WTC11 (cell line): Measurements from ENCODE around the gene SDC4. TPM values are rescaled to one million over a fixed set of nuclear protein-coding genes. Genes with fewer than 3 reads are reported as not detected.

Source experiments
- ATAC-seq: fragments of 200-7000 bp; cut with Tn5 transposase; 2 replicates; pipeline ENCODE4 v1.10.0; 2021; ENCODE audit warnings: mild to moderate bottlenecking, moderate library complexity
- CTCF ChIA-PET: fragments of 300-600 bp; sonication (Branson Sonifier 250); formaldehyde crosslinking; loops from one replicate; lab custom pipeline; 2021; ENCODE audit warnings: antibody characterized with exemption; lab: Charles Lee
- POLR2A ChIA-PET: fragments of 350-600 bp; sonication (Branson Sonifier 250); formaldehyde crosslinking; loops from one replicate; lab custom pipeline; 2021; ENCODE audit warnings: antibody characterized with exemption; lab: Charles Lee
- DNase-seq: peaks from one replicate; pipeline ENCODE4 v3.0.0; 2021; ENCODE audit warnings: low spot score
- H3K27ac Mint-ChIP-seq: 2 replicates; pipeline ENCODE4 v1.8.0; 2021; ENCODE audit warnings: mixed read lengths
- H3K27me3 Mint-ChIP-seq: 2 replicates; pipeline ENCODE4 v1.8.0; 2021; ENCODE audit warnings: low read depth, mild to moderate bottlenecking, moderate library complexity, mixed read lengths
- H3K36me3 Mint-ChIP-seq: 2 replicates; pipeline ENCODE4 v1.8.0; 2021; ENCODE audit warnings: mixed read lengths
- H3K4me1 Mint-ChIP-seq: 2 replicates; pipeline ENCODE4 v1.8.0; 2022; ENCODE audit warnings: mixed read lengths
- H3K4me3 Mint-ChIP-seq: 2 replicates; pipeline ENCODE4 v1.8.0; 2021; ENCODE audit warnings: mild to moderate bottlenecking, moderate library complexity, mixed read lengths
- H3K9me3 Mint-ChIP-seq: 2 replicates; pipeline ENCODE4 v1.8.0; 2021; ENCODE audit warnings: mixed read lengths
- ATF1 ChIP-seq: sonication (generic); formaldehyde crosslinking; IDR thresholded peaks from 2 replicates; pipeline ENCODE4 v1.8.1; 2023; ENCODE audit warnings: mild to moderate bottlenecking, moderate library complexity, missing genetic modification reagents
- CREB1 ChIP-seq: sonication (generic); formaldehyde crosslinking; IDR thresholded peaks from 2 replicates; pipeline ENCODE4 v1.8.0; 2023; ENCODE audit warnings: mild to moderate bottlenecking, missing genetic modification reagents
- EMX1 ChIP-seq: fragments of 250-450 bp; sonication (Bioruptor Pico); IDR thresholded peaks from 2 replicates; pipeline ENCODE4 v1.8.0; 2021; ENCODE audit warnings: mild to moderate bottlenecking
- FOXJ3 ChIP-seq: sonication (generic); formaldehyde crosslinking; IDR thresholded peaks from 2 replicates; pipeline ENCODE4 v1.9.0; 2021; ENCODE audit warnings: missing genetic modification reagents, mild to moderate bottlenecking, borderline replicate concordance
- FOXP1 ChIP-seq: sonication (generic); formaldehyde crosslinking; IDR thresholded peaks from 2 replicates; pipeline ENCODE4 v1.8.0; 2022; ENCODE audit warnings: missing genetic modification reagents, mild to moderate bottlenecking, moderate library complexity, borderline replicate concordance
- GRHL2 ChIP-seq: fragments of 250-450 bp; sonication (Bioruptor Pico); IDR thresholded peaks from 2 replicates; pipeline ENCODE4 v1.8.0; 2022; ENCODE audit warnings: mild to moderate bottlenecking, moderate library complexity; ENCODE audit not compliant: insufficient replicate concordance, severe bottlenecking
- IRF2 ChIP-seq: sonication (generic); formaldehyde crosslinking; IDR thresholded peaks from 2 replicates; pipeline ENCODE4 v1.8.0; 2022; ENCODE audit warnings: low read depth, missing genetic modification reagents, borderline replicate concordance
- NFYB ChIP-seq: sonication (generic); formaldehyde crosslinking; conservative IDR thresholded peaks from 2 replicates; pipeline ENCODE4 v1.8.0; 2022; ENCODE audit warnings: low read depth, missing genetic modification reagents
- RELA ChIP-seq: sonication (generic); formaldehyde crosslinking; IDR thresholded peaks from 2 replicates; pipeline ENCODE4 v1.8.1; 2022; ENCODE audit warnings: missing genetic modification reagents, mild to moderate bottlenecking, borderline replicate concordance
- RORB ChIP-seq: fragments of 250-450 bp; sonication (Bioruptor Pico); IDR thresholded peaks from 2 replicates; pipeline ENCODE4 v1.9.0; 2021; ENCODE audit warnings: mild to moderate bottlenecking
- SP1 ChIP-seq: sonication (generic); formaldehyde crosslinking; conservative IDR thresholded peaks from 2 replicates; pipeline ENCODE4 v1.8.1; 2022; ENCODE audit warnings: missing genetic modification reagents
- TEAD1 ChIP-seq: sonication (generic); formaldehyde crosslinking; IDR thresholded peaks from 2 replicates; pipeline ENCODE4 v1.8.0; 2022; ENCODE audit warnings: mild to moderate bottlenecking, missing genetic modification reagents
- TEAD4 ChIP-seq: sonication (generic); formaldehyde crosslinking; IDR thresholded peaks from 2 replicates; pipeline ENCODE4 v1.8.0; 2022; ENCODE audit warnings: mild to moderate bottlenecking, missing genetic modification reagents
- ZNF138 ChIP-seq: sonication (generic); formaldehyde crosslinking; conservative IDR thresholded peaks from 2 replicates; pipeline ENCODE4 v1.8.1; 2022; ENCODE audit warnings: mild to moderate bottlenecking, moderate library complexity, missing genetic modification reagents
- ZNF219 ChIP-seq: sonication (generic); formaldehyde crosslinking; IDR thresholded peaks from 2 replicates; pipeline ENCODE4 v1.8.0; 2023; ENCODE audit warnings: missing genetic modification reagents, mild to moderate bottlenecking, borderline replicate concordance
- ZNF263 ChIP-seq: sonication (generic); formaldehyde crosslinking; IDR thresholded peaks from 2 replicates; pipeline ENCODE4 v1.8.1; 2022; ENCODE audit warnings: low read depth, mild to moderate bottlenecking, moderate library complexity, missing genetic modification reagents
- total RNA-seq: library from RNA; stranded (reverse); gene quantifications from 3 replicates; pipeline ENCODE4 v1.2.3, GENCODE V29; 2021
- TF ChIP-seq, protein P1 (sequence below): sonication (generic); formaldehyde crosslinking; IDR thresholded peaks from 2 replicates; pipeline ENCODE4 v1.8.0; 2022; ENCODE audit warnings: missing genetic modification reagents
- TF ChIP-seq, protein P2 (sequence below): fragments of 250-450 bp; sonication (Bioruptor Pico); IDR thresholded peaks from 2 replicates; pipeline ENCODE4 v1.9.0; 2021; ENCODE audit warnings: mild to moderate bottlenecking, borderline replicate concordance
- TF ChIP-seq, protein P3 (sequence below): sonication (generic); formaldehyde crosslinking; IDR thresholded peaks from 2 replicates; pipeline ENCODE4 v1.8.1; 2023; ENCODE audit warnings: mild to moderate bottlenecking, moderate library complexity, missing genetic modification reagents
- TF ChIP-seq, protein P4 (sequence below): sonication (generic); formaldehyde crosslinking; IDR thresholded peaks from 2 replicates; pipeline ENCODE4 v1.8.1; 2022; ENCODE audit warnings: low read depth, mild to moderate bottlenecking, moderate library complexity, missing genetic modification reagents, borderline replicate concordance

Gene SDC4
- total RNA-seq, 1 experiment from 2014 or later: 64.0 TPM

DNA sequence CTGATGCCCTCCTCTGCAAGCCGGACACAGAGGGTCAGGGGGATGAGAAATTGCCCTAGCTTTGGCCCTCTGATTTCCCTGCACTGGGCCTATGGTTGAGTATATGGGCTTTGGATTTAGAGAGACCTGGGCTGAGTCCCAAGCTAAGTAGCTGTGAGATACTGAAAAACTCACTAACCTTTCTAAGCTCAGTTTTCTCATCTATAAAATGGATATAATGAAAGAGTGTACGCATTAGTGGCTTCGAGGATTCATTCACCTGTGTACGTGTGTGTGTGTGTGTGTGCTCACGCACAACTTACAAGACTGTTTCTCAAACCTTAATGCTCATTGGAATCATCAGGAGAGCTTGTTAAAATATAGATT, 54.2 kb downstream of the SDC4 start:
- H3K36me3 Mint-ChIP-seq: peaks cover 15% of the 10 kb centered on the region
- peaks cover 7% of the 10 kb centered on the region; the same call in 1 of the 2 replicates for H3K4me1 Mint-ChIP-seq
- POLR2A ChIA-PET: interaction anchor here (0.6 to 1.6 kb wide), 4 partner anchors 18 to 157 kb away, joined by 4 to 6 read pairs (median 4); partner anchors contain the start of gene SYS1
- DNase-seq: no peak
- ATAC-seq: no peak
- CTCF ChIA-PET: interaction anchor here (0.6 to 6.1 kb wide), 79 partner anchors 9 to 1233 kb away, joined by 3 to 154 read pairs (median 5); partner anchors contain the start of genes KCNS1, MATN4, PIGT and RBPJL
- peaks cover 13% of the 10 kb centered on the region for H3K9me3 Mint-ChIP-seq
- peaks cover 61% of the 10 kb centered on the region for H3K27me3 Mint-ChIP-seq
- peak overlapping the region; percentile 52; the same call in 1 of the 2 replicates for H3K4me3 Mint-ChIP-seq
- TF ChIP-seq RORB (CRISPR knock-in tag): no peak
- no peak for TF ChIP-seq CREB1 (CRISPR knock-in tag)
- TF ChIP-seq, protein P1, sequence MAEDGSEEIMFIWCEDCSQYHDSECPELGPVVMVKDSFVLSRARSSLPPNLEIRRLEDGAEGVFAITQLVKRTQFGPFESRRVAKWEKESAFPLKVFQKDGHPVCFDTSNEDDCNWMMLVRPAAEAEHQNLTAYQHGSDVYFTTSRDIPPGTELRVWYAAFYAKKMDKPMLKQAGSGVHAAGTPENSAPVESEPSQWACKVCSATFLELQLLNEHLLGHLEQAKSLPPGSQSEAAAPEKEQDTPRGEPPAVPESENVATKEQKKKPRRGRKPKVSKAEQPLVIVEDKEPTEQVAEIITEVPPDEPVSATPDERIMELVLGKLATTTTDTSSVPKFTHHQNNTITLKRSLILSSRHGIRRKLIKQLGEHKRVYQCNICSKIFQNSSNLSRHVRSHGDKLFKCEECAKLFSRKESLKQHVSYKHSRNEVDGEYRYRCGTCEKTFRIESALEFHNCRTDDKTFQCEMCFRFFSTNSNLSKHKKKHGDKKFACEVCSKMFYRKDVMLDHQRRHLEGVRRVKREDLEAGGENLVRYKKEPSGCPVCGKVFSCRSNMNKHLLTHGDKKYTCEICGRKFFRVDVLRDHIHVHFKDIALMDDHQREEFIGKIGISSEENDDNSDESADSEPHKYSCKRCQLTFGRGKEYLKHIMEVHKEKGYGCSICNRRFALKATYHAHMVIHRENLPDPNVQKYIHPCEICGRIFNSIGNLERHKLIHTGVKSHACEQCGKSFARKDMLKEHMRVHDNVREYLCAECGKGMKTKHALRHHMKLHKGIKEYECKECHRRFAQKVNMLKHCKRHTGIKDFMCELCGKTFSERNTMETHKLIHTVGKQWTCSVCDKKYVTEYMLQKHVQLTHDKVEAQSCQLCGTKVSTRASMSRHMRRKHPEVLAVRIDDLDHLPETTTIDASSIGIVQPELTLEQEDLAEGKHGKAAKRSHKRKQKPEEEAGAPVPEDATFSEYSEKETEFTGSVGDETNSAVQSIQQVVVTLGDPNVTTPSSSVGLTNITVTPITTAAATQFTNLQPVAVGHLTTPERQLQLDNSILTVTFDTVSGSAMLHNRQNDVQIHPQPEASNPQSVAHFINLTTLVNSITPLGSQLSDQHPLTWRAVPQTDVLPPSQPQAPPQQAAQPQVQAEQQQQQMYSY (CRISPR knock-in tag): no peak
- no peak for TF ChIP-seq FOXJ3 (CRISPR knock-in tag)
- no peak for TF ChIP-seq IRF2
- TF ChIP-seq, protein P2, sequence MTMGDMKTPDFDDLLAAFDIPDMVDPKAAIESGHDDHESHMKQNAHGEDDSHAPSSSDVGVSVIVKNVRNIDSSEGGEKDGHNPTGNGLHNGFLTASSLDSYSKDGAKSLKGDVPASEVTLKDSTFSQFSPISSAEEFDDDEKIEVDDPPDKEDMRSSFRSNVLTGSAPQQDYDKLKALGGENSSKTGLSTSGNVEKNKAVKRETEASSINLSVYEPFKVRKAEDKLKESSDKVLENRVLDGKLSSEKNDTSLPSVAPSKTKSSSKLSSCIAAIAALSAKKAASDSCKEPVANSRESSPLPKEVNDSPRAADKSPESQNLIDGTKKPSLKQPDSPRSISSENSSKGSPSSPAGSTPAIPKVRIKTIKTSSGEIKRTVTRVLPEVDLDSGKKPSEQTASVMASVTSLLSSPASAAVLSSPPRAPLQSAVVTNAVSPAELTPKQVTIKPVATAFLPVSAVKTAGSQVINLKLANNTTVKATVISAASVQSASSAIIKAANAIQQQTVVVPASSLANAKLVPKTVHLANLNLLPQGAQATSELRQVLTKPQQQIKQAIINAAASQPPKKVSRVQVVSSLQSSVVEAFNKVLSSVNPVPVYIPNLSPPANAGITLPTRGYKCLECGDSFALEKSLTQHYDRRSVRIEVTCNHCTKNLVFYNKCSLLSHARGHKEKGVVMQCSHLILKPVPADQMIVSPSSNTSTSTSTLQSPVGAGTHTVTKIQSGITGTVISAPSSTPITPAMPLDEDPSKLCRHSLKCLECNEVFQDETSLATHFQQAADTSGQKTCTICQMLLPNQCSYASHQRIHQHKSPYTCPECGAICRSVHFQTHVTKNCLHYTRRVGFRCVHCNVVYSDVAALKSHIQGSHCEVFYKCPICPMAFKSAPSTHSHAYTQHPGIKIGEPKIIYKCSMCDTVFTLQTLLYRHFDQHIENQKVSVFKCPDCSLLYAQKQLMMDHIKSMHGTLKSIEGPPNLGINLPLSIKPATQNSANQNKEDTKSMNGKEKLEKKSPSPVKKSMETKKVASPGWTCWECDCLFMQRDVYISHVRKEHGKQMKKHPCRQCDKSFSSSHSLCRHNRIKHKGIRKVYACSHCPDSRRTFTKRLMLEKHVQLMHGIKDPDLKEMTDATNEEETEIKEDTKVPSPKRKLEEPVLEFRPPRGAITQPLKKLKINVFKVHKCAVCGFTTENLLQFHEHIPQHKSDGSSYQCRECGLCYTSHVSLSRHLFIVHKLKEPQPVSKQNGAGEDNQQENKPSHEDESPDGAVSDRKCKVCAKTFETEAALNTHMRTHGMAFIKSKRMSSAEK (CRISPR knock-in tag): no peak
- TF ChIP-seq ZNF219 (CRISPR knock-in tag): no peak
- no peak overlapping the region for H3K27ac Mint-ChIP-seq

DNA sequence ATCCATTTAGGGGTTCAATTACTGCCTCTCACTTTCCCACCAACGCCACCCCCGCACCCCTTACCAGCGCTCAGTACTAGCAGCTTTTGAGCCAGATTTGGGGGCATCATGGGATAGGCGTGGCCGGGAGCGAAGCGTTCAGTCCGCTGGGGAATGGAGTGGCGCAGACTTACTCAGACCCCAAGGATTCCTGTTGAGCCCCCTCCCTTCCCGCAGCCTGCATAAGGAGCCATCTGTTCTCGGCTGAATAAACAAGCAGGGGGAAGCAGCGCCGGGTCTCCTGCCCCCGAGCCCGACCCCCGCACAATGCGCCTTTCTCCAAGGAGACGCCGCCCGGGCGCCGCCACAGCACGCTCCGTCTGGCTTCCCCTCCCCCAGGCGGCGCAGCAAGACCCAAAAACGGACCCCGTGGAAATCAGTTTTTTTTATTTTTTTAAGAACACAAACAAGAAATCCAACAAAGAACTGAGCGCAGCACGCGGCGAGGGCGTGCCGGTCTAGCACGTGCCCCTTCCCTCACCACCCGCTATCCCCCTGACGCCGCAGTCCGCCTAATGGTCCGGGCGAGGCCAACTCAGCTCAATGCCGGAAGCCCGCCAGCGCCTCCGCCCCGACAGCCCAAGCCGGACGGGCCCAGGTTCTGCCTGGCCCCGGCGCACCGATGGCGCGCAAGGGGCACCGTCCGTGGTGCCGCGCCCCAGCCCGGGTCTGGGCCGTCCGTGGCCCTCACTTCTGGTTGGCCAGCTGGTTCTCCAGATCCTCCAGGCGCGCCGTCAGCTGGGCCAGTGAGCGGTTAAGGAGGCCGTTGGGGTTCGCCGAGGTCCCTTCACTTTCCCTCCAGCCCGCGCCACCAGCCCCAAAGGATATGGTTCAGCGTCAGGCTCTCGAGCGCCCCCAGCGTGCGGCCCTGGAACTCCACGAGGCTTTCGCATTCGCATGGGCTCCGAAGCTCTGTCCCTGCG, 54.9 kb downstream of the SDC4 start:
- ATAC-seq (peak; percentile 87), DNase-seq (peak; percentile 95)
- peak overlapping the region; percentile 71 for H3K4me3 Mint-ChIP-seq
- H3K4me1 Mint-ChIP-seq: peaks cover 7% of the 10 kb centered on the region; the same call in 1 of the 2 replicates
- CTCF ChIA-PET: interaction anchor here (0.6 to 6.1 kb wide), 82 partner anchors 9 to 1234 kb away, joined by 3 to 154 read pairs (median 4); partner anchors contain the start of genes KCNS1, MATN4, PIGT and RBPJL
- H3K27ac Mint-ChIP-seq: no peak overlapping the region
- H3K36me3 Mint-ChIP-seq: peaks cover 15% of the 10 kb centered on the region
- POLR2A ChIA-PET: interaction anchor here (0.6 to 1.6 kb wide), 4 partner anchors 18 to 157 kb away, joined by 4 to 6 read pairs (median 4); partner anchors contain the start of gene SYS1
- peaks cover 13% of the 10 kb centered on the region for H3K9me3 Mint-ChIP-seq
- peaks cover 66% of the 10 kb centered on the region for H3K27me3 Mint-ChIP-seq
- TF ChIP-seq SP1 (CRISPR knock-in tag): no peak; the same call in 1 of the 2 replicates
- peak; percentile 92 for TF ChIP-seq RELA (CRISPR knock-in tag)
- TF ChIP-seq TEAD1 (CRISPR knock-in tag): peak; percentile 90
- TF ChIP-seq, protein P3, sequence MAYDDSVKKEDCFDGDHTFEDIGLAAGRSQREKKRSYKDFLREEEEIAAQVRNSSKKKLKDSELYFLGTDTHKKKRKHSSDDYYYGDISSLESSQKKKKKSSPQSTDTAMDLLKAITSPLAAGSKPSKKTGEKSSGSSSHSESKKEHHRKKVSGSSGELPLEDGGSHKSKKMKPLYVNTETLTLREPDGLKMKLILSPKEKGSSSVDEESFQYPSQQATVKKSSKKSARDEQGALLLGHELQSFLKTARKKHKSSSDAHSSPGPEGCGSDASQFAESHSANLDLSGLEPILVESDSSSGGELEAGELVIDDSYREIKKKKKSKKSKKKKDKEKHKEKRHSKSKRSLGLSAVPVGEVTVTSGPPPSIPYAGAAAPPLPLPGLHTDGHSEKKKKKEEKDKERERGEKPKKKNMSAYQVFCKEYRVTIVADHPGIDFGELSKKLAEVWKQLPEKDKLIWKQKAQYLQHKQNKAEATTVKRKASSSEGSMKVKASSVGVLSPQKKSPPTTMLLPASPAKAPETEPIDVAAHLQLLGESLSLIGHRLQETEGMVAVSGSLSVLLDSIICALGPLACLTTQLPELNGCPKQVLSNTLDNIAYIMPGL (CRISPR knock-in tag): peak; percentile 97
- TF ChIP-seq TEAD4 (CRISPR knock-in tag): no peak
- no peak for TF ChIP-seq GRHL2 (CRISPR knock-in tag)
- no peak for TF ChIP-seq EMX1
- TF ChIP-seq NFYB (CRISPR knock-in tag): no peak
- no peak for TF ChIP-seq ATF1
- TF ChIP-seq ZNF263 (CRISPR knock-in tag): peak; percentile 62
- TF ChIP-seq FOXP1 (CRISPR knock-in tag): peak; percentile 95
- TF ChIP-seq, protein P4, sequence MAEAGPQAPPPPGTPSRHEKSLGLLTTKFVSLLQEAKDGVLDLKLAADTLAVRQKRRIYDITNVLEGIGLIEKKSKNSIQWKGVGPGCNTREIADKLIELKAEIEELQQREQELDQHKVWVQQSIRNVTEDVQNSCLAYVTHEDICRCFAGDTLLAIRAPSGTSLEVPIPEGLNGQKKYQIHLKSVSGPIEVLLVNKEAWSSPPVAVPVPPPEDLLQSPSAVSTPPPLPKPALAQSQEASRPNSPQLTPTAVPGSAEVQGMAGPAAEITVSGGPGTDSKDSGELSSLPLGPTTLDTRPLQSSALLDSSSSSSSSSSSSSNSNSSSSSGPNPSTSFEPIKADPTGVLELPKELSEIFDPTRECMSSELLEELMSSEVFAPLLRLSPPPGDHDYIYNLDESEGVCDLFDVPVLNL: peak; percentile 66; the same call in 1 of the 2 replicates
- TF ChIP-seq ZNF138 (CRISPR knock-in tag): peak; percentile 94
